Activated CD4-positive, alpha-beta T cell treated with anti-CD3 and anti-CD28 coated beads, Interleukin-10, Interleukin-2, amounts not matched to agents 100 ng/mL and 50 ng/mL, durations not matched to agents 16 hours and 8 hours (primary cell): Measurements from ENCODE around the gene DBF4B.

Experiments used
- DNase-seq: peaks from one replicate; pipeline ENCODE4 v3.0.0-alpha.2; 2020

Gene DBF4B

GRCh38 chr17:44760474-44761308, 52.2 kb downstream of the DBF4B start:
- DNase-seq = no peak

GRCh38 chr17:44761932-44762810, 53.7 kb downstream of the DBF4B start:
- no peak for DNase-seq

GRCh38 chr17:44763170-44763569, 54.7 kb downstream of the DBF4B start:
- DNase-seq = no peak

- no peak for DNase-seq
These were observed 57.5 kb downstream of the DBF4B start for GRCh38 chr17:44765965-44766364.

- no peak for DNase-seq
These were observed 58.1 kb downstream of the DBF4B start for GRCh38 chr17:44766409-44767038.

GRCh38 chr17:44767493-44767892, 59.0 kb downstream of the DBF4B start:
- DNase-seq = no peak

GRCh38 chr17:44768505-44769142, 60.2 kb downstream of the DBF4B start:
- no peak for DNase-seq

- DNase-seq = no peak
These were observed 60.8 kb downstream of the DBF4B start for GRCh38 chr17:44769230-44769629.

- DNase-seq = no peak
These were observed 61.2 kb downstream of the DBF4B start for GRCh38 chr17:44769647-44770084.

- no peak for DNase-seq
These were observed 61.9 kb downstream of the DBF4B start for GRCh38 chr17:44770166-44770925.

- DNase-seq = no peak
These were observed 64.0 kb downstream of the DBF4B start for GRCh38 chr17:44772308-44773045.

GRCh38 chr17:44773140-44773539, 64.7 kb downstream of the DBF4B start:
- no peak for DNase-seq

GRCh38 chr17:44774271-44775135, 66.0 kb downstream of the DBF4B start:
- peak; percentile 89 for DNase-seq

- no peak for DNase-seq
These were observed 66.8 kb downstream of the DBF4B start for GRCh38 chr17:44775136-44775837.

GRCh38 chr17:44775838-44776621, 67.6 kb downstream of the DBF4B start:
- DNase-seq = peak; percentile 98

GRCh38 chr17:44776628-44777393, 68.3 kb downstream of the DBF4B start:
- no peak for DNase-seq

- no peak for DNase-seq
These were observed 69.2 kb downstream of the DBF4B start for GRCh38 chr17:44777394-44778348.
